WTC11 (cell line): ENCODE results near the gene CRB2.

Experiments
- CREB1 ChIP-seq: sonication (generic); formaldehyde crosslinking; IDR thresholded peaks from 2 replicates; pipeline ENCODE4 v1.8.0; 2023; ENCODE audit warnings: mild to moderate bottlenecking, missing genetic modification reagents
- CTCF ChIP-seq: fragments of 200-600 bp; IDR thresholded peaks from 2 replicates; pipeline ENCODE4 v1.8.0; 2022; ENCODE audit warnings: antibody characterized with exemption
- ELF4 ChIP-seq: sonication (generic); formaldehyde crosslinking; IDR thresholded peaks from 2 replicates; pipeline ENCODE4 v1.8.1; 2022; ENCODE audit warnings: low read depth, mild to moderate bottlenecking, moderate library complexity, missing genetic modification reagents
- FOXP4 ChIP-seq: sonication (generic); formaldehyde crosslinking; IDR thresholded peaks from 2 replicates; pipeline ENCODE4 v1.8.0; 2022; ENCODE audit warnings: mild to moderate bottlenecking, missing genetic modification reagents
- JUN ChIP-seq: sonication (generic); formaldehyde crosslinking; IDR thresholded peaks from 2 replicates; pipeline ENCODE4 v1.8.0; 2023; ENCODE audit warnings: mild to moderate bottlenecking, missing genetic modification reagents
- MAX ChIP-seq: sonication (generic); formaldehyde crosslinking; IDR thresholded peaks from 2 replicates; pipeline ENCODE4 v1.8.0; 2022; ENCODE audit warnings: mild to moderate bottlenecking, missing genetic modification reagents
- MLX ChIP-seq: sonication (generic); formaldehyde crosslinking; IDR thresholded peaks from 2 replicates; pipeline ENCODE4 v1.8.1; 2023; ENCODE audit warnings: mild to moderate bottlenecking, missing genetic modification reagents, moderate library complexity
- TEAD1 ChIP-seq: sonication (generic); formaldehyde crosslinking; IDR thresholded peaks from 2 replicates; pipeline ENCODE4 v1.8.0; 2022; ENCODE audit warnings: mild to moderate bottlenecking, missing genetic modification reagents
- ZMAT4 ChIP-seq: fragments of 250-450 bp; sonication (Bioruptor Pico); IDR thresholded peaks from 2 replicates; pipeline ENCODE4 v1.9.0; 2021; ENCODE audit warnings: mild to moderate bottlenecking
- ZNF138 ChIP-seq: sonication (generic); formaldehyde crosslinking; conservative IDR thresholded peaks from 2 replicates; pipeline ENCODE4 v1.8.1; 2022; ENCODE audit warnings: mild to moderate bottlenecking, moderate library complexity, missing genetic modification reagents

GRCh38 chr9:123382653-123383511 is 26.9 kb downstream of the CRB2 start:
- no peak for TF ChIP-seq CTCF
- no peak for TF ChIP-seq ZMAT4 (CRISPR knock-in tag)
- TF ChIP-seq ELF4, result no peak
- no peak for TF ChIP-seq MAX
- TF ChIP-seq ZNF138 (CRISPR knock-in tag), result no peak
- TF ChIP-seq FOXP4 (CRISPR knock-in tag), result no peak
- no peak for TF ChIP-seq TEAD1 (CRISPR knock-in tag)
- TF ChIP-seq MLX (CRISPR knock-in tag), result no peak
- no peak for TF ChIP-seq JUN (CRISPR knock-in tag)
- no peak for TF ChIP-seq CREB1 (CRISPR knock-in tag)
